ENCODE measurements around the gene NFX1. TPM values are rescaled to one million over a fixed set of nuclear protein-coding genes. Genes with fewer than 3 reads are reported as not detected.

Gene NFX1
- total RNA-seq, 1 donor from 2014 or later, result 34.1 TPM

GRCh38 chr9:33375841-33376321 lies 85.6 kb downstream of the NFX1 start:
- no peaks in the 10 kb centered on the region for H3K27me3 Mint-ChIP-seq
- no peak for TF ChIP-seq CTCF (conservative IDR thresholded peaks at IDR 0.05)
- H3K27ac Mint-ChIP-seq, result peak overlapping the region; percentile 73
- no peak for DNase-seq (ENCODE audit: extremely low spot score, unreplicated experiment)
- H3K9me3 Mint-ChIP-seq, result no peaks in the 10 kb centered on the region
- H3K36me3 Mint-ChIP-seq, result no peaks in the 10 kb centered on the region
- no peak overlapping the region for H3K4me3 Mint-ChIP-seq
- peaks cover 36% of the 10 kb centered on the region for H3K4me1 Mint-ChIP-seq (ENCODE audit: unreplicated experiment)

- DNase-seq (ENCODE audit: extremely low spot score, unreplicated experiment), result no peak
- Mint-ChIP-seq H3K36me3 (no peaks in the 10 kb centered on the region), H3K27me3 (no peaks in the 10 kb centered on the region), H3K4me3 (no peak overlapping the region), H3K4me1 (ENCODE audit: unreplicated experiment) (peaks cover 39% of the 10 kb centered on the region), H3K27ac (peak overlapping the region; percentile 71), H3K9me3 (no peaks in the 10 kb centered on the region)
- TF ChIP-seq CTCF (conservative IDR thresholded peaks at IDR 0.05), result no peak
Measured at GRCh38 chr9:33377089-33377715, 86.9 kb downstream of the NFX1 start.

GRCh38 chr9:33378121-33378795 lies 87.9 kb downstream of the NFX1 start:
- DNase-seq (ENCODE audit: extremely low spot score, unreplicated experiment), result no peak

GRCh38 chr9:33379666-33380389 lies 89.5 kb downstream of the NFX1 start:
- Mint-ChIP-seq H3K9me3 (no peaks in the 10 kb centered on the region), H3K27ac (no peak overlapping the region), H3K27me3 (no peaks in the 10 kb centered on the region), H3K36me3 (no peaks in the 10 kb centered on the region), H3K4me1 (ENCODE audit: unreplicated experiment) (peaks cover 26% of the 10 kb centered on the region), H3K4me3 (no peak overlapping the region)
- no peak for TF ChIP-seq CTCF (conservative IDR thresholded peaks at IDR 0.05)
- DNase-seq (ENCODE audit: extremely low spot score, unreplicated experiment), result no peak

More at GRCh38 chr9:33378121-33378795, 87.9 kb downstream of the NFX1 start:
- H3K36me3 Mint-ChIP-seq, result no peaks in the 10 kb centered on the region
- H3K9me3 Mint-ChIP-seq, result no peaks in the 10 kb centered on the region
- no peak for TF ChIP-seq CTCF (conservative IDR thresholded peaks at IDR 0.05)
- no peak overlapping the region for H3K4me3 Mint-ChIP-seq
- peaks cover 34% of the 10 kb centered on the region for H3K4me1 Mint-ChIP-seq (ENCODE audit: unreplicated experiment)
- no peaks in the 10 kb centered on the region for H3K27me3 Mint-ChIP-seq
- H3K27ac Mint-ChIP-seq, result peak overlapping the region; percentile 71

- no peaks in the 10 kb centered on the region for H3K36me3 Mint-ChIP-seq
- no peak overlapping the region for H3K27ac Mint-ChIP-seq
Measured at GRCh38 chr9:33380390-33381094, 90.2 kb downstream of the NFX1 start.

More at GRCh38 chr9:33380390-33381094, 90.2 kb downstream of the NFX1 start:
- H3K27me3 Mint-ChIP-seq, result no peaks in the 10 kb centered on the region
- H3K4me1 Mint-ChIP-seq (ENCODE audit: unreplicated experiment), result peaks cover 20% of the 10 kb centered on the region
- H3K9me3 Mint-ChIP-seq, result no peaks in the 10 kb centered on the region
- no peak for DNase-seq (ENCODE audit: extremely low spot score, unreplicated experiment)
- no peak for TF ChIP-seq CTCF (conservative IDR thresholded peaks at IDR 0.05)
- no peak overlapping the region for H3K4me3 Mint-ChIP-seq

Data from type B pancreatic cell (in vitro differentiated cells).